HEK293T (cell line): Measurements from ENCODE around the gene UGT1A4.
"Not testable (repeated sequence)": the region's sequence is repeated elsewhere in the genome, so short reads cannot be mapped to it uniquely, and the experiment has no call there.

Experiments used
- CTCF ChIA-PET: fragments of 350-600 bp; formaldehyde crosslinking; extraction: SDS; loops from one replicate; lab custom pipeline; 2021; ENCODE audit warnings: antibody characterized with exemption, inconsistent platforms; lab: Yijun Ruan, JAX
- POLR2A ChIA-PET: fragments of 350-600 bp; formaldehyde crosslinking; extraction: SDS; loops from one replicate; lab custom pipeline; 2020; ENCODE audit warnings: antibody characterized with exemption, inconsistent platforms; lab: Yijun Ruan, JAX
- DNase-seq: peaks from one replicate; pipeline ENCODE4 v3.0.0; 2012; ENCODE audit warnings: mixed read lengths; ENCODE audit errors: extremely low spot score
- ARNT ChIP-seq: fragments of 450-650 bp; IDR thresholded peaks from 2 replicates; pipeline ENCODE4 v1.6.1; 2017; ENCODE audit warnings: mild to moderate bottlenecking
- BHLHE40 ChIP-seq: fragments of 450-650 bp; IDR thresholded peaks from 2 replicates; pipeline ENCODE4 v1.6.1; 2016; ENCODE audit warnings: mild to moderate bottlenecking, moderate library complexity, borderline replicate concordance
- CTBP1 ChIP-seq: fragments of 450-650 bp; IDR thresholded peaks from 2 replicates; pipeline ENCODE4 v1.6.1; 2016; ENCODE audit warnings: borderline replicate concordance
- ELF4 ChIP-seq: fragments of 450-650 bp; IDR thresholded peaks from 2 replicates; pipeline ENCODE4 v1.6.1; 2017; ENCODE audit warnings: antibody characterized with exemption
- FOXA1 ChIP-seq: fragments of 450-650 bp; IDR thresholded peaks from 2 replicates; pipeline ENCODE4 v1.6.1; 2016; ENCODE audit warnings: mild to moderate bottlenecking
- FOXK2 ChIP-seq: fragments of 450-650 bp; IDR thresholded peaks from 2 replicates; pipeline ENCODE4 v1.6.1; 2016; ENCODE audit warnings: mild to moderate bottlenecking
- FOXM1 ChIP-seq: fragments of 450-650 bp; IDR thresholded peaks from 2 replicates; pipeline ENCODE4 v1.6.1; 2017; ENCODE audit warnings: mild to moderate bottlenecking, borderline replicate concordance
- HDGF ChIP-seq: fragments of 450-650 bp; IDR thresholded peaks from 2 replicates; pipeline ENCODE4 v1.6.1; 2017; ENCODE audit warnings: antibody characterized with exemption, borderline replicate concordance
- L3MBTL2 ChIP-seq: fragments of 450-650 bp; conservative IDR thresholded peaks from 2 replicates; pipeline ENCODE4 v1.6.1; 2016; ENCODE audit warnings: mild to moderate bottlenecking
- LEF1 ChIP-seq: fragments of 450-650 bp; IDR thresholded peaks from 2 replicates; pipeline ENCODE4 v1.6.1; 2017; ENCODE audit warnings: mild to moderate bottlenecking, borderline replicate concordance
- NFRKB ChIP-seq: fragments of 450-650 bp; IDR thresholded peaks from 2 replicates; pipeline ENCODE4 v1.6.1; 2016; ENCODE audit warnings: mild to moderate bottlenecking, moderate library complexity
- PKNOX1 ChIP-seq: fragments of 450-650 bp; IDR thresholded peaks from 2 replicates; pipeline ENCODE4 v1.6.1; 2016
- SP1 ChIP-seq: fragments of 450-650 bp; IDR thresholded peaks from 2 replicates; pipeline ENCODE4 v1.6.1; 2017
- SUZ12 ChIP-seq: fragments of 450-650 bp; IDR thresholded peaks from 2 replicates; pipeline ENCODE4 v1.6.1; 2016; ENCODE audit warnings: mild to moderate bottlenecking
- TARDBP ChIP-seq: fragments of 450-650 bp; IDR thresholded peaks from 2 replicates; pipeline ENCODE4 v1.6.1; 2016
- ZNF384 ChIP-seq: fragments of 450-650 bp; IDR thresholded peaks from 2 replicates; pipeline ENCODE4 v1.6.1; 2016

UGT1A4 gene

DNA sequence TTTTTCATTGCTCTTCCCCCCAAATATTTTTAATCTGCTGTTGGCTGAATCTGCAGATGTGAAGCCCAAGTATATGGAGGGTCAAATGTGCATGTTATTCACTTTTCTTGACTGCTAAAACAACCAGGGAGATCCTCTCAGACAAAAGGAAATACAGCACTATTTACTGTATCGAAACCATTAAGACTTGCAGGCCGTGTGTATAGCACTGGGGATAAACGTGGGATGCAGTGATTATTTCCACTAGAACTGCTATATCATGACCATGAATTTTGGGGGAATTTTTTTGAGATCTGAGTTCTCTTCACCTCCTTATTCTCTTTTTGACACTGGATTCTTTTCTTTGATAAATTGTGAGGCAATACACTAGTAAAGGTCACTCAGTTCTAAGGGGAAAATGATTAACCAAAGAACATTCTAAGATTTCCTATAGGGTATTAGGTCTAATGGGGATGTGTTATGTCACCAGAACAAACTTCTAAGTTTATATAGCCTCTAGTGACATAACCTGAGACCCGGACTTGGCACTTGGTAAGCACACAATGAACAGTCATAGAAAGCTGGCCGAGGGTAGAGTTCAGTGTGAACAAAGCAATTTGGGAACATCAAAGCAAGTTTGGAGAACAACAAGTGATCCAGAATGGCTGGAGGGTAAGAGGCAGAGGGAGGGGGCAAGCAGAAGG lies 26.7 kb downstream of the UGT1A4 start:
- ChIA-PET POLR2A (no interaction called here), CTCF (no interaction called here)
- TF ChIP-seq SUZ12 = no peak
- no peak for TF ChIP-seq BHLHE40
- no peak for TF ChIP-seq FOXA1
- TF ChIP-seq FOXM1 = no peak
- TF ChIP-seq SP1 = no peak
- TF ChIP-seq ELF4 = no peak
- no peak for TF ChIP-seq NFRKB
- no peak for TF ChIP-seq FOXK2
- no peak for TF ChIP-seq TARDBP
- TF ChIP-seq ARNT = no peak
- no peak for TF ChIP-seq HDGF
- DNase-seq = no peak

GRCh38 chr2:233745838-233746237 lies 27.3 kb downstream of the UGT1A4 start:
- CTCF ChIA-PET, POLR2A ChIA-PET: not testable (repeated sequence)

DNA sequence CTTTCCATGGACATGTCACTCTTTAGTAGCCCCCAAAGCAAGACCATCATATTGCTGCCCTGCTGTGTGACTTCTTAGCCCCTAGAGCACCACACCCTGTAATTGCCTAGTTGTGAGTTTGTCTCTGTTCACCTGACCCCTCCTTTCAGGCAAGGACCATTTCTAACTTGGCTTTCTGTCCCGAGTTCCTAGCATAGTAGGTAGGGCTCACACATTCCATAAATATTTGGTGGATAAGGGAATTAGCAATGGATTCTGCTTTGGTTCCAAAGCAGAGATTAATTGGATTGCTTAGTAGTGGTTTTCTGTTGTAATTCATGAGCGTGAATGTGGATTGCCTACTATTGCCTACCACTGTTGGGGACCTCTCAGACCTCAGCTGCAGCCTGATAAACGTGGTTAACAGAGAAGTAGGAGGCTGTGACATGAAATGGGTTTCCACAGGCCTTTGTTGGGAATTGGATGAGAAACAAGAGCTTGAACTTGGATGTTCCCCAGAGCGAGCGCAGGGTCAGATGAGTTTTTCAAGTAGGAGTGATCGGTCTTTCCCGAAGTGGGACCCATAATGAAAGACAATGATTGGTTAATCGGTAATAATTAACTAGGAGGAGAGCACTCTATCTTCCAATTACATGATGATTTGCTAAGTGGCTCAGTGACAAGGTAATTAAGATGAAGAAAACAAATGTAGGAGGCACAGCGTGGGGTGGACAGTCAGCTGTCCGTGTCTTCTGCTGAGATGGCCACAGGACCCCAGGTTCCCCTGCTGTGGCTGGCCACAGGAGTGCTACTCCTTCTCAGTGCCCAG lies 28.1 kb downstream of the UGT1A4 start:
- TF ChIP-seq BHLHE40 (no peak), L3MBTL2 (no peak), PKNOX1 (no peak), ELF4 (no peak), HDGF (no peak), TARDBP (no peak), CTBP1 (no peak), FOXK2 (no peak), SUZ12 (no peak), FOXA1 (no peak), NFRKB (no peak), ARNT (no peak), SP1 (no peak), LEF1 (no peak)
- ChIA-PET CTCF (no interaction called here), POLR2A (no interaction called here)
- DNase-seq = no peak

More at GRCh38 chr2:233745838-233746237, 27.3 kb downstream of the UGT1A4 start:
- DNase-seq = not testable (repeated sequence)

DNA sequence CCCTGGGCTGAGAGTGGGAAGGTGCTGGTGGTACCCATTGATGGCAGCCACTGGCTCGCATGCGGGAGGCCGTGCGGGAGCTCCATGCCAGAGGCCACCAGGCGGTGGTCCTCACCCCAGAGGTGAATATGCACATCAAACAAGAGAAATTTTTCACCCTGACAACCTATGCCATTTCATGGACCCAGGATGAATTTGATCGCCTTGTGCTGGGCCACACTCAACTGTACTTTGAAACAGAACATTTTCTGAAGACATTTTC lies 28.7 kb downstream of the UGT1A4 start:
- ChIA-PET POLR2A (no interaction called here), CTCF (no interaction called here)
- DNase-seq = no peak
- TF ChIP-seq PKNOX1 (no peak), LEF1 (no peak), ARNT (no peak), NFRKB (no peak), L3MBTL2 (no peak), TARDBP (no peak), FOXA1 (no peak), SUZ12 (no peak), FOXM1 (no peak), FOXK2 (no peak), ZNF384 (no peak), BHLHE40 (no peak), CTBP1 (no peak), ELF4 (no peak), SP1 (no peak), HDGF (no peak)

- POLR2A ChIA-PET, CTCF ChIA-PET, DNase-seq: not testable (repeated sequence)
These were observed 32.2 kb downstream of the UGT1A4 start for GRCh38 chr2:233750689-233751088.

- CTCF ChIA-PET, POLR2A ChIA-PET, DNase-seq: not testable (repeated sequence)
These were observed 32.9 kb downstream of the UGT1A4 start for GRCh38 chr2:233751212-233752009.
